HL-60 (cell line): ENCODE data around the gene C19orf44.

Experiments used
- CTCF ChIP-seq: IDR thresholded peaks from one replicate; pipeline ENCODE4 v1.5.1; 2011; ENCODE audit warnings: low read length, control low read depth, inconsistent platforms; ENCODE audit not compliant: insufficient read depth
- POLR2AphosphoS5 ChIP-seq: IDR thresholded peaks from 2 replicates; pipeline ENCODE4 v1.6.1; 2012; ENCODE audit warnings: low read depth
- REST ChIP-seq: IDR thresholded peaks from 2 replicates; pipeline ENCODE4 v1.6.1; 2012; ENCODE audit warnings: low read depth; ENCODE audit not compliant: insufficient replicate concordance
- SPI1 ChIP-seq: IDR thresholded peaks from 2 replicates; pipeline ENCODE4 v1.6.1; 2012; ENCODE audit warnings: low read depth, mild to moderate bottlenecking, borderline replicate concordance

GRCh38 chr19:16457954-16458331, 38.3 kb upstream of the C19orf44 start:
- no peak for TF ChIP-seq REST
- no peak for TF ChIP-seq POLR2AphosphoS5
- no peak for TF ChIP-seq CTCF
- no peak for TF ChIP-seq SPI1
